GM12874 (cell line): Measurements from ENCODE around the gene IER5L.

Experiments
- CTCF ChIP-seq: IDR thresholded peaks from 2 replicates; pipeline ENCODE4 v1.5.1; 2011; ENCODE audit warnings: low read depth, mild to moderate bottlenecking, control low read depth, low read length, moderate library complexity; ENCODE audit not compliant: insufficient read depth

Gene IER5L

GRCh38 chr9:129128689-129129088 is 49.4 kb downstream of the IER5L start:
- TF ChIP-seq CTCF: no peak

GRCh38 chr9:129126749-129127618 is 51.1 kb downstream of the IER5L start:
- no peak for TF ChIP-seq CTCF
